ENCODE results near the gene NEK11.
"Not testable (repeated sequence)": the region's sequence is repeated elsewhere in the genome, so short reads cannot be mapped to it uniquely, and the experiment has no call there.

Gene NEK11

GRCh38 chr3:131357275-131357674 lies 330.6 kb downstream of the NEK11 start:
- DNase-seq, result no peak
- no peak overlapping the region for H3K4me2 ChIP-seq (ENCODE audit: insufficient read depth, low read length)
- H3K9ac ChIP-seq (ENCODE audit: low read depth, low read length), result no peak overlapping the region
- H3K4me1 ChIP-seq (ENCODE audit: insufficient read depth, low read length), result no peaks in the 10 kb centered on the region
- no peaks in the 10 kb centered on the region for H4K20me1 ChIP-seq (ENCODE audit: insufficient read depth, low read length)
- H3K9me3 ChIP-seq (ENCODE audit: insufficient read depth, low read length, severe bottlenecking), result no peaks in the 10 kb centered on the region
- no peak for ATAC-seq (ENCODE audit: insufficient read depth, low read depth)
- H3K27ac ChIP-seq (ENCODE audit: low read length), result no peak overlapping the region
- TF ChIP-seq EZH2 (IDR thresholded peaks at IDR 0.05; ENCODE audit: borderline replicate concordance, low read depth, low read length, severe bottlenecking) (no peak), CTCF (IDR thresholded peaks at IDR 0.05; ENCODE audit: borderline replicate concordance, extremely low read depth, low read length, poor library complexity, severe bottlenecking) (no peak)
- no peaks in the 10 kb centered on the region for H3K36me3 ChIP-seq (ENCODE audit: insufficient read depth, low read length)
- H3K27me3 ChIP-seq (ENCODE audit: insufficient read depth, low read length, poor library complexity), result no peaks in the 10 kb centered on the region
- no peak overlapping the region for H2AFZ ChIP-seq (ENCODE audit: low read depth, low read length)
- no peak overlapping the region for H3K4me3 ChIP-seq (ENCODE audit: low read depth in 1 of 2, low read length in 2 of 2)
- H3K79me2 ChIP-seq (ENCODE audit: insufficient read depth, low read length), result no peaks in the 10 kb centered on the region

- no peaks in the 10 kb centered on the region for H4K20me1 ChIP-seq (ENCODE audit: insufficient read depth, low read length)
- no peak overlapping the region for H3K4me3 ChIP-seq (ENCODE audit: low read depth in 1 of 2, low read length in 2 of 2)
- no peaks in the 10 kb centered on the region for H3K79me2 ChIP-seq (ENCODE audit: insufficient read depth, low read length)
- TF ChIP-seq CTCF (IDR thresholded peaks at IDR 0.05; ENCODE audit: borderline replicate concordance, extremely low read depth, low read length, poor library complexity, severe bottlenecking) (no peak), EZH2 (IDR thresholded peaks at IDR 0.05; ENCODE audit: borderline replicate concordance, low read depth, low read length, severe bottlenecking) (no peak)
- no peak overlapping the region for H3K4me2 ChIP-seq (ENCODE audit: insufficient read depth, low read length)
- no peaks in the 10 kb centered on the region for H3K9me3 ChIP-seq (ENCODE audit: insufficient read depth, low read length, severe bottlenecking)
- no peak overlapping the region for H3K27ac ChIP-seq (ENCODE audit: low read length)
- ATAC-seq (ENCODE audit: insufficient read depth, low read depth) (no peak), DNase-seq (no peak)
- H3K36me3 ChIP-seq (ENCODE audit: insufficient read depth, low read length), result no peaks in the 10 kb centered on the region
- H2AFZ ChIP-seq (ENCODE audit: low read depth, low read length), result no peak overlapping the region
- no peaks in the 10 kb centered on the region for H3K4me1 ChIP-seq (ENCODE audit: insufficient read depth, low read length)
- H3K9ac ChIP-seq (ENCODE audit: low read depth, low read length), result no peak overlapping the region
- no peaks in the 10 kb centered on the region for H3K27me3 ChIP-seq (ENCODE audit: insufficient read depth, low read length, poor library complexity)
Observed at GRCh38 chr3:131360191-131360755, 333.6 kb downstream of the NEK11 start.

GRCh38 chr3:131361066-131361463 lies 334.4 kb downstream of the NEK11 start:
- not testable (repeated sequence) for H3K4me2 ChIP-seq (ENCODE audit: insufficient read depth, low read length)

GRCh38 chr3:131361464-131362421 lies 335.1 kb downstream of the NEK11 start:
- no peaks in the 10 kb centered on the region for H3K27me3 ChIP-seq (ENCODE audit: insufficient read depth, low read length, poor library complexity)
- no peak for TF ChIP-seq EZH2 (IDR thresholded peaks at IDR 0.05; ENCODE audit: borderline replicate concordance, low read depth, low read length, severe bottlenecking)
- no peak for TF ChIP-seq CTCF (IDR thresholded peaks at IDR 0.05; ENCODE audit: borderline replicate concordance, extremely low read depth, low read length, poor library complexity, severe bottlenecking)
- no peak overlapping the region for H3K9ac ChIP-seq (ENCODE audit: low read depth, low read length)
- H3K79me2 ChIP-seq (ENCODE audit: insufficient read depth, low read length), result no peaks in the 10 kb centered on the region
- H2AFZ ChIP-seq (ENCODE audit: low read depth, low read length), result no peak overlapping the region
- H3K36me3 ChIP-seq (ENCODE audit: insufficient read depth, low read length), result no peaks in the 10 kb centered on the region
- no peaks in the 10 kb centered on the region for H4K20me1 ChIP-seq (ENCODE audit: insufficient read depth, low read length)
- H3K4me1 ChIP-seq (ENCODE audit: insufficient read depth, low read length), result no peaks in the 10 kb centered on the region
- ATAC-seq (ENCODE audit: insufficient read depth, low read depth) (no peak), DNase-seq (no peak)
- H3K4me2 ChIP-seq (ENCODE audit: insufficient read depth, low read length), result no peak overlapping the region
- no peaks in the 10 kb centered on the region for H3K9me3 ChIP-seq (ENCODE audit: insufficient read depth, low read length, severe bottlenecking)
- H3K4me3 ChIP-seq (ENCODE audit: low read depth in 1 of 2, low read length in 2 of 2), result no peak overlapping the region
- no peak overlapping the region for H3K27ac ChIP-seq (ENCODE audit: low read length)

More at GRCh38 chr3:131361066-131361463, 334.4 kb downstream of the NEK11 start:
- H3K27me3 ChIP-seq (ENCODE audit: insufficient read depth, low read length, poor library complexity); H2AFZ ChIP-seq (ENCODE audit: low read depth, low read length); H3K79me2 ChIP-seq (ENCODE audit: insufficient read depth, low read length); H3K4me3 ChIP-seq (ENCODE audit: low read depth in 1 of 2, low read length in 2 of 2); H3K4me1 ChIP-seq (ENCODE audit: insufficient read depth, low read length); H3K9me3 ChIP-seq (ENCODE audit: insufficient read depth, low read length, severe bottlenecking); H3K9ac ChIP-seq (ENCODE audit: low read depth, low read length); H3K27ac ChIP-seq (ENCODE audit: low read length); DNase-seq; H3K36me3 ChIP-seq (ENCODE audit: insufficient read depth, low read length); H4K20me1 ChIP-seq (ENCODE audit: insufficient read depth, low read length); ATAC-seq (ENCODE audit: insufficient read depth, low read depth): not testable (repeated sequence)

Measured in DND-41 (cell line).